Measurements from ENCODE around the gene ADD1.

ADD1 gene

GRCh38 chr4:2843263-2843940, at the start of gene ADD1:
Gene ADD1 (plus strand): TSS chr4:2843844. CDS start chr4:2875916, 32,072 bp downstream.
- Histone ChIP-seq H3K36me3 (peaks cover 3% of the 10 kb centered on the region), H3K9me3 (ENCODE audit: severe bottlenecking) (peaks cover 3% of the 10 kb centered on the region), H3K4me3 (ENCODE audit: low read depth, low read length) (peak within 1 kb of the TSS; percentile 87), H3K27ac (peak within 1 kb of the TSS; percentile 90), H3K27me3 (ENCODE audit: insufficient read depth, low read depth, severe bottlenecking) (no peaks in the 10 kb centered on the region)
- TF ChIP-seq CTCF (IDR thresholded peaks at IDR 0.05; ENCODE audit: low read depth, low read length) = no peak
- DNase-seq = peak; percentile 94

GRCh38 chr4:2794486-2795299, 49.0 kb upstream of the ADD1 start:
- DNase-seq = peak; percentile 18
- no peak for TF ChIP-seq CTCF (IDR thresholded peaks at IDR 0.05; ENCODE audit: low read depth, low read length)
- Histone ChIP-seq H3K36me3 (peaks cover 3% of the 10 kb centered on the region), H3K4me3 (ENCODE audit: low read depth, low read length) (no peak overlapping the region), H3K9me3 (ENCODE audit: severe bottlenecking) (no peaks in the 10 kb centered on the region), H3K27me3 (ENCODE audit: insufficient read depth, low read depth, severe bottlenecking) (no peaks in the 10 kb centered on the region), H3K27ac (peak overlapping the region; percentile 16)

GRCh38 chr4:2795300-2795892, 48.2 kb upstream of the ADD1 start:
- Histone ChIP-seq H3K36me3 (peaks cover 3% of the 10 kb centered on the region), H3K4me3 (ENCODE audit: low read depth, low read length) (no peak overlapping the region), H3K27me3 (ENCODE audit: insufficient read depth, low read depth, severe bottlenecking) (no peaks in the 10 kb centered on the region), H3K27ac (no peak overlapping the region), H3K9me3 (ENCODE audit: severe bottlenecking) (no peaks in the 10 kb centered on the region)
- peak; percentile 12 for DNase-seq
- TF ChIP-seq CTCF (IDR thresholded peaks at IDR 0.05; ENCODE audit: low read depth, low read length) = no peak

- TF ChIP-seq CTCF (IDR thresholded peaks at IDR 0.05; ENCODE audit: low read depth, low read length) = no peak
- Histone ChIP-seq H3K36me3 (peaks cover 3% of the 10 kb centered on the region), H3K9me3 (ENCODE audit: severe bottlenecking) (no peaks in the 10 kb centered on the region), H3K4me3 (ENCODE audit: low read depth, low read length) (no peak overlapping the region), H3K27ac (no peak overlapping the region; the same call in 1 of the 2 replicates), H3K27me3 (ENCODE audit: insufficient read depth, low read depth, severe bottlenecking) (no peaks in the 10 kb centered on the region)
- DNase-seq = peak; percentile 7
Observed at GRCh38 chr4:2795893-2796848, 47.5 kb upstream of the ADD1 start.

- H3K27ac ChIP-seq = no peak overlapping the region; the same call in 1 of the 2 replicates
- H3K36me3 ChIP-seq = peaks cover 3% of the 10 kb centered on the region
Observed at GRCh38 chr4:2796849-2797544, 46.6 kb upstream of the ADD1 start.

More at GRCh38 chr4:2796849-2797544, 46.6 kb upstream of the ADD1 start:
- Histone ChIP-seq H3K9me3 (ENCODE audit: severe bottlenecking) (no peaks in the 10 kb centered on the region), H3K4me3 (ENCODE audit: low read depth, low read length) (no peak overlapping the region), H3K27me3 (ENCODE audit: insufficient read depth, low read depth, severe bottlenecking) (no peaks in the 10 kb centered on the region)
- no peak for TF ChIP-seq CTCF (IDR thresholded peaks at IDR 0.05; ENCODE audit: low read depth, low read length)
- DNase-seq = peak; percentile 5
